WTC11 (cell line): ENCODE data around the gene PCK2. TPM values are rescaled to one million over a fixed set of nuclear protein-coding genes. Genes with fewer than 3 reads are reported as not detected.

ENCODE experiments used
- ATAC-seq: fragments of 200-7000 bp; cut with Tn5 transposase; 2 replicates; pipeline ENCODE4 v1.10.0; 2021; ENCODE audit warnings: mild to moderate bottlenecking, moderate library complexity
- CTCF ChIA-PET: fragments of 300-600 bp; sonication (Branson Sonifier 250); formaldehyde crosslinking; loops from one replicate; lab custom pipeline; 2021; ENCODE audit warnings: antibody characterized with exemption; lab: Charles Lee
- POLR2A ChIA-PET: fragments of 350-600 bp; sonication (Branson Sonifier 250); formaldehyde crosslinking; loops from one replicate; lab custom pipeline; 2021; ENCODE audit warnings: antibody characterized with exemption; lab: Charles Lee
- DNase-seq: peaks from one replicate; pipeline ENCODE4 v3.0.0; 2021; ENCODE audit warnings: low spot score
- H3K27ac Mint-ChIP-seq: 2 replicates; pipeline ENCODE4 v1.8.0; 2021; ENCODE audit warnings: mixed read lengths
- H3K27me3 Mint-ChIP-seq: 2 replicates; pipeline ENCODE4 v1.8.0; 2021; ENCODE audit warnings: low read depth, mild to moderate bottlenecking, moderate library complexity, mixed read lengths
- H3K36me3 Mint-ChIP-seq: 2 replicates; pipeline ENCODE4 v1.8.0; 2021; ENCODE audit warnings: mixed read lengths
- H3K4me1 Mint-ChIP-seq: 2 replicates; pipeline ENCODE4 v1.8.0; 2022; ENCODE audit warnings: mixed read lengths
- H3K4me3 Mint-ChIP-seq: 2 replicates; pipeline ENCODE4 v1.8.0; 2021; ENCODE audit warnings: mild to moderate bottlenecking, moderate library complexity, mixed read lengths
- H3K9me3 Mint-ChIP-seq: 2 replicates; pipeline ENCODE4 v1.8.0; 2021; ENCODE audit warnings: mixed read lengths
- AFF4 ChIP-seq: sonication (generic); formaldehyde crosslinking; IDR thresholded peaks from 2 replicates; pipeline ENCODE4 v1.8.1; 2023; ENCODE audit warnings: mild to moderate bottlenecking, missing genetic modification reagents, borderline replicate concordance
- ATF2 ChIP-seq: sonication (generic); formaldehyde crosslinking; IDR thresholded peaks from 2 replicates; pipeline ENCODE4 v1.8.1; 2022; ENCODE audit warnings: low read depth, missing genetic modification reagents, borderline replicate concordance
- CTCF ChIP-seq: fragments of 200-600 bp; IDR thresholded peaks from 2 replicates; pipeline ENCODE4 v1.8.0; 2022; ENCODE audit warnings: antibody characterized with exemption
- E2F1 ChIP-seq: sonication (generic); formaldehyde crosslinking; IDR thresholded peaks from 2 replicates; pipeline ENCODE4 v1.8.0; 2022; ENCODE audit warnings: mild to moderate bottlenecking, missing genetic modification reagents
- ESRRA ChIP-seq: sonication (generic); formaldehyde crosslinking; IDR thresholded peaks from 2 replicates; pipeline ENCODE4 v1.8.1; 2022; ENCODE audit warnings: mild to moderate bottlenecking, missing genetic modification reagents, borderline replicate concordance
- FOXK1 ChIP-seq: sonication (generic); formaldehyde crosslinking; IDR thresholded peaks from 2 replicates; pipeline ENCODE4 v1.8.0; 2022; ENCODE audit warnings: mild to moderate bottlenecking, moderate library complexity, missing genetic modification reagents
- GTF2I ChIP-seq: fragments of 250-450 bp; sonication (Bioruptor Pico); conservative IDR thresholded peaks from 2 replicates; pipeline ENCODE4 v1.4.0; 2021; ENCODE audit warnings: mild to moderate bottlenecking
- MLX ChIP-seq: sonication (generic); formaldehyde crosslinking; IDR thresholded peaks from 2 replicates; pipeline ENCODE4 v1.8.1; 2023; ENCODE audit warnings: mild to moderate bottlenecking, missing genetic modification reagents, moderate library complexity
- NFYB ChIP-seq: sonication (generic); formaldehyde crosslinking; conservative IDR thresholded peaks from 2 replicates; pipeline ENCODE4 v1.8.0; 2022; ENCODE audit warnings: low read depth, missing genetic modification reagents
- NR1H2 ChIP-seq: sonication (generic); formaldehyde crosslinking; IDR thresholded peaks from 2 replicates; pipeline ENCODE4 v1.9.0; 2021; ENCODE audit warnings: mild to moderate bottlenecking, moderate library complexity, missing genetic modification reagents
- RORB ChIP-seq: fragments of 250-450 bp; sonication (Bioruptor Pico); IDR thresholded peaks from 2 replicates; pipeline ENCODE4 v1.9.0; 2021; ENCODE audit warnings: mild to moderate bottlenecking
- STAT6 ChIP-seq: sonication (generic); formaldehyde crosslinking; conservative IDR thresholded peaks from 2 replicates; pipeline ENCODE4 v1.8.1; 2023; ENCODE audit warnings: mild to moderate bottlenecking, low read depth, missing genetic modification reagents, moderate library complexity
- TCF7 ChIP-seq: sonication (generic); formaldehyde crosslinking; IDR thresholded peaks from 2 replicates; pipeline ENCODE4 v1.8.0; 2022; ENCODE audit warnings: mild to moderate bottlenecking, low read depth, missing genetic modification reagents, moderate library complexity
- TEAD1 ChIP-seq: sonication (generic); formaldehyde crosslinking; IDR thresholded peaks from 2 replicates; pipeline ENCODE4 v1.8.0; 2022; ENCODE audit warnings: mild to moderate bottlenecking, missing genetic modification reagents
- TEAD4 ChIP-seq: sonication (generic); formaldehyde crosslinking; IDR thresholded peaks from 2 replicates; pipeline ENCODE4 v1.8.0; 2022; ENCODE audit warnings: mild to moderate bottlenecking, missing genetic modification reagents
- USF2 ChIP-seq: sonication (generic); formaldehyde crosslinking; IDR thresholded peaks from 2 replicates; pipeline ENCODE4 v1.8.1; 2023; ENCODE audit warnings: mild to moderate bottlenecking, missing genetic modification reagents, moderate library complexity
- total RNA-seq: library from RNA; stranded (reverse); gene quantifications from 3 replicates; pipeline ENCODE4 v1.2.3, GENCODE V29; 2021

PCK2 gene
- total RNA-seq, 1 experiment from 2014 or later = 67.0 TPM

GRCh38 chr14:24087004-24087403 is 7.1 kb upstream of the PCK2 start (continued):
- TF ChIP-seq TEAD4 (CRISPR knock-in tag) (no peak), RORB (CRISPR knock-in tag) (no peak)
- TF ChIP-seq, all 79 proteins: peak for 0

GRCh38 chr14:24088095-24088494 is 6.0 kb upstream of the PCK2 start:
- ChIA-PET CTCF (interaction anchor here (0.6 to 11.7 kb wide), 5 partner anchors 8 to 36 kb away, joined by 3 to 320 read pairs (median 8); partner anchors contain the start of genes CARMIL3 and CPNE6), POLR2A (no interaction called here)
- ATAC-seq (no peak), DNase-seq (no peak)
- no peak for TF ChIP-seq CTCF
- no peak for TF ChIP-seq GTF2I (CRISPR knock-in tag)
- TF ChIP-seq E2F1 (CRISPR knock-in tag) = no peak
- no peak for TF ChIP-seq NFYB
- no peak for TF ChIP-seq STAT6 (CRISPR knock-in tag)
- TF ChIP-seq TEAD4 (CRISPR knock-in tag) = no peak
- no peak for TF ChIP-seq USF2 (CRISPR knock-in tag)
- no peak for TF ChIP-seq MLX (CRISPR knock-in tag)
- no peak overlapping the region for H3K4me3 Mint-ChIP-seq
- H3K27ac Mint-ChIP-seq = no peak overlapping the region
- no peaks in the 10 kb centered on the region for H3K9me3 Mint-ChIP-seq
- peaks cover 13% of the 10 kb centered on the region for H3K4me1 Mint-ChIP-seq
- H3K36me3 Mint-ChIP-seq = no peaks in the 10 kb centered on the region
- H3K27me3 Mint-ChIP-seq = peaks cover 15% of the 10 kb centered on the region

GRCh38 chr14:24089890-24090289 is 4.2 kb upstream of the PCK2 start:
- Mint-ChIP-seq H3K27me3 (peaks cover 10% of the 10 kb centered on the region), H3K4me1 (peaks cover 20% of the 10 kb centered on the region), H3K9me3 (no peaks in the 10 kb centered on the region), H3K36me3 (no peaks in the 10 kb centered on the region), H3K4me3 (no peak overlapping the region), H3K27ac (no peak overlapping the region)
- ChIA-PET POLR2A (interaction anchor here (0.6 to 6.5 kb wide), 6 partner anchors 9 to 57 kb away, joined by 3 to 67 read pairs (median 4); partner anchors contain the start of genes CARMIL3, DCAF11, NRL and PSME2), CTCF (interaction anchor here (0.9 to 11.7 kb wide), 15 partner anchors 10 to 501 kb away, joined by 3 to 320 read pairs (median 6); partner anchors contain the start of genes CARMIL3, DCAF11, EMC9 and IRF9)
- no peak for ATAC-seq
- no peak for DNase-seq
- TF ChIP-seq ATF2 = no peak
- TF ChIP-seq E2F1 (CRISPR knock-in tag) = no peak
- no peak for TF ChIP-seq TCF7
- no peak for TF ChIP-seq NR1H2 (CRISPR knock-in tag)
- TF ChIP-seq TEAD1 (CRISPR knock-in tag) = no peak
- TF ChIP-seq AFF4 (CRISPR knock-in tag) = no peak
- TF ChIP-seq FOXK1 (CRISPR knock-in tag) = no peak
- no peak for TF ChIP-seq ESRRA
